NCI-H1436 treated with DMSO at 0.1 percent for 48 hours (cell line): Measurements from ENCODE around the gene UTRN.

ENCODE experiments used
- DNase-seq: peaks from one replicate; lab custom pipeline; 2025; lab: John Stamatoyannopoulos, UW

The UTRN gene

DNA sequence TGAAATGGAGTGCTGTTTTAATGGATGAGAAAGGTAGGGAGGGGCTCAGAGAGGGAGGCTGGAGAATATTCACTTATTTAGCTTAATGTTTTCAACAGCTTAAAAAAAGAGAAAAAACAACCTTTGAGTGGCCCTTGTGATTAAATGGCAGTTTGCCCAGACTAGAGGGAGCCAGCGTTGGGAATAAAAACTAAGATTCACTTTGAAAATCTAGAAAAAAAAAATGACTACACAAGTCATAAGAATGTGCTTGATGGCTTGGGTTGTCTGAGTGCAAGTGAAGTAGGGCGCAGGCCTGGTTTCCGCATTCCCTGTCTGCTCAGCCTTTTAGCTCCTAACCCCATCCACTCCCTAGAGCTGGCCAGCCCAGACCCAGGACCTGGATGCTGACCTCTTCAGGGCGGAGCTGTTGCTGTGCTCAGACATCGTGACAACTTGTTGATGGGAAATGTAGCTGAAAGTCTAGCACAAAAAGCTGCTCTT is 28.9 kb downstream of the UTRN start:
- no peak for DNase-seq

DNA sequence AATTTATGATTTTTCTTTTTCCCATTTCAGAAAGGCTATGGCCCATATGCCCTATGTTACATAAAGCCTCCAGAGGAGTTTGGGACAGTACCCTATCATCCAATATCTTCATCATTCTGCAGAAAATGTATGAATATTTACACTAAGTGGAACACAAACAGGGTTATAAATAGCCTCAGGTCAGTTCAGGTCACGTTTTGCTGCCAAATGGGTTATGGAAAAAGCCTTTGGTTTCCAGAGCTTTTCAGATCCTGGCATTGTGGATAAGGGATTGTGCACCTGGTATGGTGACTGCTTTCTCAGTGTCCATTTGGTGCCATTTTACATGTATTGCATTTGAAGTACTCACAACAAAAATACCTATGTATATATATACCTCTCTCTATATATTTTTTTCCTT is 29.4 kb downstream of the UTRN start:
- DNase-seq = no peak

DNA sequence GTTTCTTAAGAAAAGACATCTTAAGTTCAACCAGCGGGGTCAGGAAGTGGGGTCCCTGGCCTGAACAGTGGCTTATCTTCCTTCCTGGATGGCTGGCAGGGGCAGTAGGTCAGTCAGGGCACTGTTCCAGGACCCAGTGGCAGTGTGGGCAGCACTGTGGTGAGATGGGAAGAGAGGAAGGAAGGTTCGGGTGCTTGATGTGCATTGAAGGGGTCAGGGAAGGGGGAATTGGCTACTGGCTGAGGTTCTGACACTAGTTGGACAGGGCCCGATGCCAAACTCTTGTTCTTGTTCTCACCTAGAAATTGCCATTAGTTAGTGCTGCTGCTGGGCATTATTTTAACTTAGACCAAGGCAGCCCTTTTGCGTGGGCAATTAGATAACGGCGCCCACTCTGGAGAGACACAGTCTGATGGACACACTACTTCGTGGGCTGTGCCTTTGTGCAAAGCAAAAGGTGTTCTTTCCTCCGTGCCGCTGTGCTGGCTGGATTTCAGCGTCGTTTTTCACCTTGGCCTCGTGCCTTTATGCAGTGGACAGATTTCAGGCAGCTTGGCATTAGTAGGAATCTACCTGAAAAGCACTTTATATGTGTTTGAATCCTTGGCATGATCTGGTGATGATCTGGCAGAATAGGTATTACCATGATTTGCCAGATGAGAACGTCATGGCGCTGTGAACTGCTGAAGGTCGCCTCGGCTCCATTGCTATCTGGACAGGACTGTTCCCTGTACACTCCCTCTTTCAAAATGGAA is 30.3 kb downstream of the UTRN start:
- no peak for DNase-seq

DNA sequence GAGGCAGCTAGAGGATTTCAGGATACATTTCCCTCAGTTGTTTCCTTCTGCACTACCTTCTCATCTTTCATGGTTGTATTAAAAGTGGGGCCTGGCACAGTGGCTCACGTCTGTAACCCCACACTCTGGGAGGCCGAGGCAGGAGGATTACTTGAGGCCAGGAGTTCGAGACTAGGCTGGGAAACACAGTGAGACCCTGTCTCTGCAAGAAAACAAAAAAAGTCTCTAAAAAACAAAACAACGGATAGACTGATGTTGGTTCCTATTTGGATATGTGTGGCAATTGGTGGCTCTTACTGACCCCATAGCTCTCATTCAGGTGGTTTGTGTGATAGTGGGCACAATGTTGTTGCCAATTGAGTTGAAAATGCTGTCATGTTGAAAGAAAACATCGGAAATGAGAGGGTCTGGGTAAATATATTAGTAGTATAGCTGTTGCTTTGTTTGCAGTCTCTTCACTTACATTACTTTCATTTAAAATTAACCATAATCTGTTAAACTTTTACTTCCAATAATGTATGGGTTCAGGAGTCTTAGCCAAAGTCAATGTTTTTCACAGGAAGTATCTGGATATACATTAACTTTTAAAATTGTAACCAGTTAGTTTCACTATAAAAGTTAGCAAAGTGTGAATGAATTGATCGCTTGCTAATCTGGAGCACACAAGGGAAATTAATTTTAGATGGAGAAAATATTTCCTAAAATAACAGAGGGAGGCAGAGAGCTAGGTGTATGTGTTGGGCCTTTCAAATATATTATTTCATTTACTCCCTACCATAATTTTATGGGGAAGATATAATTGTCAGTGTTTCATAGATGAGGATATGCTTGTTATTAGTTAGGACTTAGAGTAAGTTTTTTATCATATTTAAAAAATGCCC is 31.1 kb downstream of the UTRN start:
- no peak for DNase-seq

DNA sequence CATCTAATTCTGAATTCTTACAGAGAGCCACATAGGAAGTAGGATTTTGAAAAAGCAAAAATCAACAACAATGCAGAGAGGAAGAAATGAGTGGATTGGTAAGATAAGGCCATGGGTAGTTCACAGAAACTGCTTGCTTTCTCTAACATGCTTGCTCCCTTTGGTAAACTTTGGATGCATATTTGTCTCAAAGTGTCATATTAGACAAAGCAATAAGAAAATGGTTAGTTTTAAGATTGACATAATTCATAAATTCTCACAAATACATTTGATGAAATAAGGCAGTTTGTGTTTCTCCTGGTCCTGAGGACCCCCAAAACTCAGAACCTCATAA is 31.7 kb downstream of the UTRN start:
- DNase-seq = no peak

DNA sequence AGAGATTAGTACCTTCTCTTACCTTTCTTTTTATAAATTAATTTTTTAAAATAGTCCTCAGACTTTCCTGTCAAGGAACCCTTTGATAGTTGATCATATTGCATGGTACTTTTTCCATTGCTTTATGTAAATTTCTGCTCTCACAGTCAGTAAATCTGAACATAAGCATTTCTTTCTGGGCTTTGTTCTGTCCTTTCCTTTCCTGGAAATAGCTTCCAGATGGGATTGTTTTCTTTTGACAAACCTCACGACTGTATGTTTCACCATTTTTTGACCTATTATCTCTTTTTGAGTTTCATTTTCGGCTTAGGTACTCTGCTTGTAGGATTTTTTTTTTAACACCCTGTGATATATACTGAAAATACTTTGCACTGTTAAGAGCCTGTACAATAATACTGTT is 32.6 kb downstream of the UTRN start:
- DNase-seq = no peak

DNA sequence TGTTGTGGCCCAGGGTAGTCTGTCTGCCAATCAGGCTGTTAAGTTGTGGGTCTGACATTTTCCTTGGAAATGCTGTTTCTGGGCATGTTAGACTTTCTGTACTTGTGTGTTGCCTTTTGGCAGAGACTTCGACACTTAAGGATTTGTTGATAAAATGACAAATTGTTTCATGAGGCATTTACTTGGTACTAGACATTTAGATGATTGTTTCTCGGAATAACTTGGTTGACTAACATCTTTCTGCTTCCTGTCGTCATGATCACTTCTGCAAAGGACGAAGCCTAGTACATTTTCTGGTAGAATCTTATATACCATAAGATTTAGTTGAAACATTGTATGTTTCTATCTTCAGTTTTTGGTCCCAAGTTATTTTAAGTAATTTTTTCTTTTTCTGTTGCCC is 34.1 kb downstream of the UTRN start:
- no peak for DNase-seq

DNA sequence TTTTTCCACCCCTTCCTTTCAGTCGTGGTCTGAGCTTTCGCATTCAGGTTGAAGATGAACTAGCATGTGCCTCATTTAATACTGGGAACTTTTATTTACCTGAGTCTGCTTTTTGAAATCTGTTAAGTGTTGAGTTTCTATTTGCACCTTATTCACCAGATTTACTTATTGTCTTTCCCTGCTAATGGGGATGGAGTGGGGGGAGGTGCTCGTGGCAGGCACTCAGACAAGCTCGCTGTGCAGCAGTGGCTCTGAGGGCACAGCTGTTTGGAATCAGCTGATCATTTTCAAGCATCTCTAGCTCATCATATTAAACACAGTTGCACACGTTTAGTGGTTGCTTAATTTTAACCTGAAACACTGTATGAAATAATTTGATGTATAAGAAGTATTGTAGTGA is 35.6 kb downstream of the UTRN start:
- DNase-seq = no peak

DNA sequence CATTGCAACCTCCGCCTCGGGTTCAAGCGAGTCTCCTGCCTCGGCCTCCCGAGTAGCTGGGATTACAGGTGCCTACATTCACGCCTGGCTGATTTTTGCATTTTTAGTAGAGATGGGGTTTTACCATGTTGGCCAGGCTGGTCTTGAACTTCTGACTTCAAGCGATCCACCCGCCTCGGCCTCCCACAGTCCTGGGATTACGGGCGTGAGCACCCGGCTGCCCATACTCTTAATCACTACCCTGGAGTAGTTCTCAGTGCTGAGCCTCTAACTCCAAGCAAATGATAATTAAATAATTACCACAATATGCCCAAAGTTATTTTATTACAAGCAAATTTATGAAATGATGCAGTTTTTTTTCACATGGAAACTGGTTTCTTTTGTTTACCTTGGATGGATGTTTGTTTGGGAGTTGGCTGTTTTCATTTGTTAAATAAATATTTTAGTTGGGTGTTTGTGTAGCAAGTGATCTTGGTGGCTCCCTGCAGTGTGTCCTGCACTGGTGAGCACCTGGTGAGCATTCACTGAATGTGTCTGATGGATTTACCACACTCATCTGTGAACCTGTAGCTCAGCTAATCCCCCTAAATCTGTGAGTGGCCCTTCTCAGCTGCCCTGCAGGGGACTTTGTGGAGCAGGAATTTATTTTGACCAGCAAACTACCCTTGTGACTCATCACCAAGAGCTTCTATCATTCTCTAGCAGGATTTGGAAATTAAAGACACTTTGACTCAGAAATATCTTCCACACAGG is 36.9 kb downstream of the UTRN start:
- no peak for DNase-seq

DNA sequence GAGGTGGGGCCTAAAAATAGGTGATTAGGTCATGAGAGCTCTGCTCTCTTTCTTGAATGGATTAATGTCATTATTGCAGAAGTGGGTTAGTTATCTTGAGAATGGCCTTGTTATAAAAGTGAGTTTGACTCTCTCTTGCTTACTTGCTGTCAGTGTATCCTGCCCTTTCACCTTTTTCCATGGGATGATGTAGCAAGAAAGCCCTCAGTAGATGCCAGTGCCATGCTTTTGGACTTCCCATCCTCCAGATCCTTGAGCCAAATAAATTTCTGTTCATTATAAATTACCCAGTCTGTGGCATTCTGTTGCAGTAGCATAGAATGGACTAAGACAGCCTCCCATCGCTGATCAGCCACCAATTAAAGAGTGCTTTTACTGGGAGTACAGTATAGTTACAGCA is 40.1 kb downstream of the UTRN start:
- DNase-seq = no peak

DNA sequence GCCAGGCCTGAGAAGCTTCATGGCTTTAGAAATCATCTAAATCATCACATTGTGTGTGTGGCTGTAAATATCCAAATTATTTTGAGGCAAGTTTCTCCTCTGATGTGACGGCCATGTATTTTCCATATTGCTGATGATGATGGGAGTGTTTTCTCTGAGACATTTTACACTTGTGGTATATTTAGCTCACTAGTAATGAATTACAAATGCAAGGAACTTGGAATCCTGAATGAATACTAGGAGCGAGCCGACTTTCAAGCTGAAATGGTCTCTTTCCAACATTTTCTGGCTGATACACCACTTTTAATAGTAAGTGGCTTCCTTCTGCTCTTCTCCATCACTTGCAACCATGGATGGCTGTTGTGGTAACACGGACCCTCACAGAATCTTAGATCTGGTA is 41.3 kb downstream of the UTRN start:
- DNase-seq = no peak

DNA sequence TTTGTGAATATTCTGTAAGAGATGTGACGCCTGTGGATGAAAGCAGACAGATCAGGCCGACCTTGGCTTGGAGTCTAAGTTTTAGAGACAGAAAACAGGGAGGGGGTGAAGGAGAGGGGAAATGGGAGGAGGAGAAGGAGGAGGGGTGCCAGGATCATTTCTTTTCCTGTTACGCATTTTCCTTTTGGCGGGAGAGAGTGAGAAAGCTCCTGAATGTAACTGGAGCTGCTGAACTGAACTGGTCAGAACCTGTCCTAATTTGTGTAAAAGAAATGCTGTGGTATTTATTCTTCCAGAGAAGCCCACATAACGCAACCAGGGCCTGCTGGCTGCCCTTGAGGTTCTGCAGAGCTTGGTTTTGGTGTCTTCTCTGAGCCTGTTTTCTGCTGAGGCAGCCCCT is 41.9 kb downstream of the UTRN start:
- no peak for DNase-seq

DNA sequence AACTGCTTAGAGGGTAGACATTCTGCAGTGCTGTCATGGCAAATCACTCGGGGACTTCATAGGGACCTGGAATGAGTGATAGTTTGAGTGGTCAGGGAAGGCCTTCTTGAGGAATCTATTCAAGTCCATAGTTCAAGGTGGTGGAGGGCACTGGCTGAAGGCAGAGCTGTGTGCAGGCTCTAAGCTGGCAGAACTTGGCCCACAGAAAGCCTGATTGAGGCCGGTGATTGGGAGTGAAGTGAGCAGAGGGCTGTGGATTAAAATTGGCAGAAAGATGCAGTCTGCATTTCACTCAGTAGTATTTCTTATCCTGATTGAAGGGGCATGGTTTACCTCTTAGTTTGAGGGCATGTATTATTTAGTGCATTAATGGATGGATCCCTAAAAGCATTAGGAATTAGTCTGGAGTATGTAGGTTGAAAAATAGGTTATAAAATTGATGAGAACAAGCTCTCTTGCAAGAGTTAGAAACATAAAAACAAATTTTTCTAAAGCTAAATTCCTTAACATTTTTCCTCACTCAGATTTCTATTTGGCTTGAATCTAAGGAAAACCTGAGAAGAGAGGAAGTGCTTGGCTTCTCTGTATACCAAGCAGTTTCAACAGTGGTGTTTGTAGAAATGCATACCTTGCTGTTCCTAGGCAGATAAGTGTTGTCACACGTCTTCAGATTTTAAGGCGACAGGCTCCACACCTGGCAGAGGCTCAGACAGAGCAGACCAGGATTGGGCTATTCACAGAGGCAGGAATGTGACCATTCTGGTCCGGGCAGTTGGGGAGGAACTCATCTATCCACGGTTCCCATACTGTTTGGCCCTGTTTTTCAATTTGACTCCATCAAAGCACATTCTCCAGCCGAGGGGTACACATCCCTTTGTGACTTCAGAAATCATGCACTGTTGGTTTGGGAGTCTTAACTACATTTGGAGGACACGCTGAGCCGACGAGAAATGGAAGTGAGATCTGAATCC is 45.2 kb downstream of the UTRN start:
- no peak for DNase-seq

DNA sequence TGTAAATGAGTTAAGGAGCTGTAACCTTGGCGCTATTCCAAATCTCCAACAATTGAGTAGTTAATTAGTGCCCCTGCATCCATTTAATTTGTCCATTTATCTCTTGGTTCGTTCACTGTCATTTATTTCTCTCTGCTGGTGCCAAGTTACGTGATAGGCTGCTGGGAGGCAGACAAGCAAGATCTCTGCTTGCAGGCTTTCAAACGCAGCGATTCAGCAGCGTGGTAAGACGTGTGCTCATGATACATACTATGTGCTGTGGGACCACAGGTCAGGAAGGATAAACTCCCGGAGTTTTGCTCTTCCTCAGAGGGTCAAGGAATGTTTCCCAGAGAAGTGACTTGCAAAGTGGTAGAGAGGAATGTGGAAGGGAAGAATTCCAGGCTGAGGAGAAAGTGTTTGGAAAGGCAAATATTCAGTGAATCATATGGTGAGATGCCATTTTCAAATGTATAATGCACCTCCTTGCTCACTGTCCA is 46.4 kb downstream of the UTRN start:
- DNase-seq = no peak

DNA sequence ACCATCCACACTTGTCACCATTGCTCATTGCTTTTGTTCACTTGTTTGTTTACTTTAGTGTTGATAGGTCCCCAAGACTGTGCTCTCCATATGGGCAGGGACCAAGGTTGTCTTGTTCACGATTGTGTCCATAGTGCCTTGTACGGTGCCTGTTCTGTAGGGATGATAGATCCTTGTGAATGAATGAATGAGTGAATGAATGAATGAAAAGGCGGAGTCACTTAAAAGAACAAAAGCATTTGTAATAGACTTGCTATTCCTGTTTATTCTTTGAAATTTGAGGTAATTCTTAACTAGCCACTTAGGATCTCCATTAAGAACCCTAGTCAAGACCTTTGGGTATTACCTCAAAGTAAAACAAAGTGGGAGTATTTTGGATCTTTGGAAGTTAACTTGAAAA is 47.0 kb downstream of the UTRN start:
- no peak for DNase-seq

DNA sequence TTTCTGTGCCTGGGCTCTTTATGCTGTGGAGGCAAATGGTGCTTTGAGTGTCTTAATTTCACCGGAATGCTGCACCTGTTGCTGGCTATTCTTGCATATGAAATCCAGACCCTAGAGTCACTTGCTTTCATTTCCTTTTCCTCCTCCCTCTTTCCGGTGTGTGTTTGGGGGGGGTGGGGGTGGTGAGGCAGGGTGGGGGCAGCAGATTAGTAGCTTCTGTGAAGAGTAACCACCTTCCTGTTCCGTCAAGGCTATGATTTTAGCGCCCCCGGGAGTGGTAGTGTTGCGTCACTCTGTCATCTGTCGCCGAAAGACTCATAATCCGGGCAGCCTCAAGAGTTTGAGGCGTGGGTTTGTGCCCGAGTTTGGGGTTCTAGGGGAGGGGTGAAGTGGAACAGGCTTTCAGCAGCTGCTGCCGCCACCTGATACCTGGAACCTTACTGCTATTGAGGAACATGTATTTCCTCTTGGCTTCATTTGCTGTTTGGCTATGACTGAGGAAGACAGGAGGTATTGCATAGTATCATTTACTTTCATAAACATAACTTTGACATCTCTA is 49.1 kb downstream of the UTRN start:
- DNase-seq = no peak
